H1 (cell line): ENCODE results near the gene TNS1. TPM values are rescaled to one million over a fixed set of nuclear protein-coding genes. Genes with fewer than 3 reads are reported as not detected.

Experiments used
- ASH2L ChIP-seq: fragments of 200-600, 300-600 bp; sonication (generic); IDR thresholded peaks from one replicate; pipeline ENCODE4 v1.7.1; 2017; ENCODE audit warnings: low read length
- polyA plus RNA-seq, 7 experiments: library from polyadenylated mRNA; depleted of rRNA in 3 of 7; stranded (reverse) in 5 of 7; unstranded in 2 of 7; fragments of >200 nt in 5 of 7; fragments of 200-250 nt in 2 of 7; gene quantifications; 1 replicate in 5 of 7; 2 replicates in 1 of 7; 4 replicates in 1 of 7; pipeline versions ENCODE4 v1.2.1 to v1.2.3, GENCODE V29; 2011 to 2013; ENCODE audit warnings: missing spikeins in 2 of 7, mixed read lengths in 2 of 7
- total RNA-seq: library from RNA; stranded (reverse); fragmentation: NEBNext Ultra II Directional; extraction: Animal tissue kit (Norgen Biotek cat#: 25700); gene quantifications from 2 replicates; pipeline ENCODE4 v1.2.1, GENCODE V29; 2021

Gene TNS1
- total and polyA plus RNA-seq, 2 of the 8 experiments (the other 6 are each of a cell fraction or from before 2014, with no cell fraction given): 1.5 to 5.1 TPM

GRCh38 chr2:218015586-218016521, 13.1 kb upstream of the TNS1 start (continued):
- no peak for TF ChIP-seq ASH2L
